ENCODE data around the gene CPNE9. TPM values are rescaled to one million over a fixed set of nuclear protein-coding genes. Genes with fewer than 3 reads are reported as not detected.

The CPNE9 gene
- total and polyA plus RNA-seq, 7 donors = 0.05 TPM; not detected in 6

GRCh38 chr3:9727041-9727595, 23.5 kb downstream of the CPNE9 start:
- no peaks in the 10 kb centered on the region for H3K27me3 ChIP-seq (ENCODE audit: insufficient read depth in 3 of 3, low read length in 2 of 3)
- no peak for TF ChIP-seq CTCF (IDR thresholded peaks at IDR 0.05)
- H3K4me1 ChIP-seq = no peaks in the 10 kb centered on the region
- ATAC-seq (no peak), DNase-seq (no peak)
- no peak overlapping the region for H3K4me3 ChIP-seq
- no peaks in the 10 kb centered on the region for H3K9me3 ChIP-seq
- intact Hi-C loops (cut with DNase I) = no loop called here
- no peaks in the 10 kb centered on the region for H3K36me3 ChIP-seq (ENCODE audit: insufficient read depth in 1 of 2, low read depth in 1 of 2)
- 8 to 14% (median 13%) methylated on average over 11 of the region's 11 CpGs for WGBS, 3 donors
- no peak overlapping the region for H3K27ac ChIP-seq

GRCh38 chr3:9727743-9728142, 24.1 kb downstream of the CPNE9 start:
- no peak overlapping the region for H3K27ac ChIP-seq
- H3K4me3 ChIP-seq = no peak overlapping the region
- WGBS, 3 donors = 90 to 95% (median 90%) methylated on average over 2 of the region's 2 CpGs
- intact Hi-C loops (cut with DNase I) = no loop called here
- DNase-seq = no peak
- no peaks in the 10 kb centered on the region for H3K36me3 ChIP-seq (ENCODE audit: insufficient read depth in 1 of 2, low read depth in 1 of 2)
- no peaks in the 10 kb centered on the region for H3K9me3 ChIP-seq
- TF ChIP-seq CTCF (IDR thresholded peaks at IDR 0.05) = no peak
- peaks cover 6% of the 10 kb centered on the region for H3K4me1 ChIP-seq
- ATAC-seq = no peak
- no peaks in the 10 kb centered on the region for H3K27me3 ChIP-seq (ENCODE audit: insufficient read depth in 3 of 3, low read length in 2 of 3)

- WGBS, 3 donors = 42 to 70% (median 57%) methylated on average over 10 of the region's 10 CpGs
- H3K4me3 ChIP-seq = no peak overlapping the region
- no peaks in the 10 kb centered on the region for H3K27me3 ChIP-seq (ENCODE audit: insufficient read depth in 3 of 3, low read length in 2 of 3)
- no peak for TF ChIP-seq CTCF (IDR thresholded peaks at IDR 0.05)
- intact Hi-C loops (cut with DNase I) = no loop called here
- ATAC-seq = no peak
- H3K9me3 ChIP-seq = no peaks in the 10 kb centered on the region
- peaks cover 17% of the 10 kb centered on the region for H3K4me1 ChIP-seq
- DNase-seq = no peak
- H3K36me3 ChIP-seq (ENCODE audit: insufficient read depth in 1 of 2, low read depth in 1 of 2) = peaks cover 0 to 7% of the 10 kb centered on the region in 2 donors
- no peak overlapping the region for H3K27ac ChIP-seq
Observed at GRCh38 chr3:9729419-9729818, 25.8 kb downstream of the CPNE9 start.

- Histone ChIP-seq H3K4me3 (peak overlapping the region; percentile 95), H3K9me3 (no peaks in the 10 kb centered on the region), H3K4me1 (peaks cover 17% of the 10 kb centered on the region), H3K27me3 (ENCODE audit: insufficient read depth in 3 of 3, low read length in 2 of 3) (no peaks in the 10 kb centered on the region), H3K36me3 (ENCODE audit: insufficient read depth in 1 of 2, low read depth in 1 of 2) (peaks cover 0 to 20% of the 10 kb centered on the region in 2 donors), H3K27ac (peak overlapping the region; percentile 100)
- ATAC-seq (peak; percentile 56 to 73 (median 66)), DNase-seq (no peak)
- 2% methylated on average over 16 of the region's 17 CpGs for WGBS, 3 donors
- intact Hi-C loops (cut with DNase I) = loop anchor here in 1 of 2 donors (1.0 kb wide), 1 partner anchor 19 kb away; the partner anchor contains the start of gene OGG1
- no peak for TF ChIP-seq CTCF (IDR thresholded peaks at IDR 0.05)
Observed at GRCh38 chr3:9730657-9731205, 27.1 kb downstream of the CPNE9 start.

Data from psoas muscle (tissue), 8 donors.